Measurements from ENCODE around the gene WTIP.
"Not testable (repeated sequence)": the region's sequence is repeated elsewhere in the genome, so short reads cannot be mapped to it uniquely, and the experiment has no call there.

Gene WTIP

DNA sequence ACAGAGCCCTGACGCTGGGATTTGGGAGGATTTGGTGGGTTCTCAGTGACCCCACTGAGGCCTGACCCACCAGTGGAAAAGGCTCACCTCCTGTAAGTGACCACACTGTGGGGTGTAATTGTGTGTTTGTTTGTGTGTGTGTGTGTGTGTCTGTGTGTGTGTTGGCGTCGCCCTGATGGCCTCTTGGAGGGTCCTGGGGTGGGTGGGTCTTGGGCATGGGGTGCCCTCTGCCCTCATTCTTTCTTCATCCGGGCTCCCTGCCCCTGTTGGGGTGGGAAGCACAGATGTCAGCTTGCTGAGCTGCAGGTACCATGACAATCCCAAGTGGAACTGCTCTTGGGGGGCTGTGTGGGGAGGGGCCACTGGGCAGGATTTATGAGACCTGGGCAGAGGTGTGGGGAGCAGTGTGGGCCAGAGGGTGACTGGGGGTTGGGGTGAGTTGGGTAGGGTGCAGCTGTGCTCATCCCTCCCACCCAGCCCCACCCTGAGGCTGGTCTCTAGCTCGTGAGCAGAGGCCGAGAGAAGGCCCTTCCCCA lies 22.8 kb downstream of the WTIP start:
- DNase-seq: no peak

- DNase-seq: no peak
Observed at GRCh38 chr19:34504809-34505291, 23.3 kb downstream of the WTIP start.

DNA sequence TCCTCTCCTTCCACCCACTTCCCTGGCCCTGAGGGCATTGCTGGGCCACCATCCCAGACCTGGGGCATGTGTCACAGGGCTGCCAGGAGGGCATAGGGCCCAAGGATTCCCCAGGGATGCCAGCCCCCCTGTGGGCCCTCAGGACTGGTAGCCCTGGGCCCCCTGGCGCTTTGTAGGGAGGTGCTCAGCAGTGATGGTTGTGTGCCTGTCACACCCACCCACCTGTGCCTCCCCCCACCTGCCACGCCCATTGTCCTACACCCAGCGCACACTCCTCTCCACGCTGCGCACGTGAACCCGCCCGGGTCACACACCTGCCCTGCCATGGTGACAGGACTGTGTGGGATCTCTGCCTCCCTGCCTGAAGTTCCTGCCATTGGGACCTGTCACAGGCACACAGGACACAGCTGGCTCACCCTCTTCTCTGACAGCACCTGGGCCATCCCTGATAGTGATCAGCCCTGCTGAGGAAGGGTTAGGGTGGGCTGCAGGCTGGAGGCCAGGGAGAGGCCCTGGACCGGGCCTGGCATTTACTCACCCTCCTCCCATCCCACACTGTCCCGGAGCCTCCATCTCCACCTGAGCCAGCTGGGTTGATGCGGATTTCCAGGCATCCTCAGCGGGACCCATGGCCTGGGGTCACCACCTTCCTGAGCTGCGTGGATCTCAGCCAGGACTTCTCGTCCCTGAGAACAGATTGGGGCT lies 23.9 kb downstream of the WTIP start:
- no peak for DNase-seq

DNA sequence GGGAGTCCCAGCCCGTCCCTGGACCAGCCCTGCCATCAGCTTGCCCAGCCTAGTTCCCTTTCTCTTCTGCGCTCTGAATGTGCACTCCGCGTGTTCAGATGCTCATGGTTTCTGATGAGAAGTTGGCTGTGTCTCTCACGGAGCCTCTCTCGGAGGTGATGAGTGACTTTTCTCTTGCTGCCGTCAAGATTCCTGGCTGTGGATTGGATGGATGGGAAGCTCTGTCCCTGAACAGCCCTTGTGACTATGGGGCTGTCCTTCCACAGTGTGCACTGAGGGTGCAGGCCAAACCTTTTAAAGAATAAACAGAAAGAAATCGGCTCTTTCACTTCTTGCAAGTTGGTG lies 24.4 kb downstream of the WTIP start:
- no peak for DNase-seq

- no peak for DNase-seq
Observed at GRCh38 chr19:34507414-34508067, 26.0 kb downstream of the WTIP start.

- DNase-seq: no peak
Observed at GRCh38 chr19:34508540-34508939, 27.0 kb downstream of the WTIP start.

- DNase-seq: not testable (repeated sequence)
Observed at GRCh38 chr19:34510904-34511303, 29.3 kb downstream of the WTIP start.

DNA sequence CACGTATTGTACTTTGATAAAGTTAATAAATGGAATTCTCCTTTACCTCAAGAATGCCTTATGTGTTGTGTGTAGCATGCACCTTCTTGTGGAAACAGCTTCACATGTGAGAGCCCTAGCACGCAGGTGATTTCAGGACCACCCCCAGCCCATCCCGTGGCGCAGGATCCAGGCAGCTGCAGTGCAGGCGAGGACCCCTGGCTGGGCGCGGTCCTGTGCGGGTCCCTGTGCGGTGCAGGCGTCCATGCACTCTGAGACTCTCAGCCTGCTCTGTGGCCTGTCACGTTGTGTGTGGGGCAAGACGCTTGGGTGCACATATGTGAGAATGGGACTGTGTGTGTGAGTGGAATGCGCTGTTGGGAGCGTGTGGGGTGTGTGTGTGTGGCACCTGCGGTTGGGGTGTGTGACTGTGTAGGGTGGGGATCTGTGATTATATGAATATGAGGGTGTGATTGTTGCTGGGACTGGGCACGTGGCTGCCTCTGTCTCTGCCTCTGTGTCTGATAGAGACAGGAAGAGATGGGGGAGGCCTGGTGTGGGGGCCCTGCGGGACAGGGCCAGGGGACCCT lies 30.8 kb downstream of the WTIP start:
- no peak for DNase-seq

- no peak for DNase-seq
Observed at GRCh38 chr19:34513767-34514166, 32.2 kb downstream of the WTIP start.

- DNase-seq: no peak
Observed at GRCh38 chr19:34519602-34520001, 38.0 kb downstream of the WTIP start.

DNA sequence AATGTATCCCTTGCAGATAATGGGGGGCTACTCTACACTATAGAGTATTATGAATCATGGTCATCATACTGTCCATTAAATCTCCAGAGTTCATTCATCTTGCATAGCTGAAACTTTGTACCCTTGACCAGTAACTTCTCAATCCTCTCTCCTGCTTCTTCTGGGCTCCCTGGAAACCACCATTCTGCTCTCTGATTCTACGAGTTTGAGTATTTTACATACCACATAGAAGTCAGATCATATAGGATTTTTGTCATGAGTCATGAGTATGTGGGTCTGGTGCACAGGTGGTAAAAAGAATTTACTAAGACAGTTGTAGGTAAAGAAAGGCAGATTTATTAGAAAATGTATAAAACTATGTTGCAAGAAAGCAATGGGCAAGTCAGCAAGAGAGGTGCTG lies 41.9 kb downstream of the WTIP start:
- no peak for DNase-seq

DNA sequence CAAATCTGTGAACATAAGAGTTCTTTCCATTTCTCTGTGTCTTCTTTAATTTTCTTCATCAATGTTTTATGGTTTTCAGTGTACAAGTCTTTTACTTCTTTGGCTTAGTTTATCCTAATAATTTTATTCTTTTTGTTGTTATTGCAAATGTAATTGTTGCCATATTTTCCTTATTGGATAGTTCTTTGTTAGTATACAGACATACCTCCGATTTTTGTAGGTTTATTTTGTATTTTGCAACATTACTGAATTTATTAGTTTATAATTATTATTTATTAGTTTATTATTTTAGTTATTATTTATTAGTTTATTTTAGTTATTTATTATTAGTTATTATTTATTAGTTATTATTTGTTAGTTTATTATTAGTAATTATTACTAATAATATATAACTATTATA lies 43.4 kb downstream of the WTIP start:
- no peak for DNase-seq

- DNase-seq: no peak
Observed at GRCh38 chr19:34534206-34534605, 52.6 kb downstream of the WTIP start.

DNA sequence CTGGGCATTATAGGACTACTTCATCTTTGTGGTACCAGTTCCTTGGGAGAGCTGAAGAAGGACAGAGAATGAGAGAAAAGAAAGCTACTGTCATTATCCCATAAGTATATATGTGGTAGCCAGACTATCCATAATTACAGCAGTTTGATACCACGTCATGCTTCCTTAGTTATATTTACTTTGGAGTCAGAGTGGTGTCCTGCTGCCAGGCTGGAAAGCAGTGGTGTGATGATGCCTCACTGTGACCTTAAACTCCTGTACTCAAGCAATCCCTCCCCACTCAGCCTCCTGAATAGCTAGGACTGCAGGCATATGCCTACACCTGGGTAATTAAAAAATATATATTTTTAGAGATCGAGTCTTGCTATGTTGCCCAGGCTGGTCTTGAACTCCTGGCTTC lies 57.8 kb downstream of the WTIP start:
- DNase-seq: no peak

DNA sequence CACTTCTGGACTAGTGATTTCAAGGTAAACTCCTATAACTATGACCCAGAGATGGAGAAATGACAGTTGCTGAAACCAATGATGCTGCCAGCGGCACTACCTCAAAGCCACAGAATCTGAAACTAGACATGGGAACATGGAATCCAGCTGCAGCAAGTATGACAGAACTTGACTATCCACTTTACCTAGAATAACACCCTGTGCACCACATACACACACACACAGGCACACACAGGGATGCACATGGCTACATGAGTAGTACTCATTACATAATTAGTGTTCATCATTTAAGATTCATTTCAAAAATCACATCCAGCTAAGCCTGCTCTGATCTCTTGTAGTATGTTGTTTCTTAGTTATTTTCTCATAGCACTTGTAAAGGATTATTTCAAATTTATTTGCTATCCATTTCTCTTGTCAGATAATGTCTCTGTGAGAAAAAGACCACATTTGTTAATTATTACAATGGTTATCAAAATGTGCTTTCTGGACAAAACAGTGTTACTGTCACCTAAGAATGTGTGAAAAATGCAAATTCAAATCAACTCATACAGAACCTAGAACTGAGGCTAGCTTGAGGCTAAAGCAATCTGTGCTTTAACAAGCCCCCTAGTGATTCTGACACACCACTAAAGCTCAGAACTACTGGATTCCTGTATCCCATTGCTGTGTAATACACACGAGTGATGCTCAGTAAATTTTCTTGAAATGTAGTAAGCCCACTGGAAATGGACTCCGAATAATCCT lies 59.4 kb downstream of the WTIP start:
- no peak for DNase-seq

DNA sequence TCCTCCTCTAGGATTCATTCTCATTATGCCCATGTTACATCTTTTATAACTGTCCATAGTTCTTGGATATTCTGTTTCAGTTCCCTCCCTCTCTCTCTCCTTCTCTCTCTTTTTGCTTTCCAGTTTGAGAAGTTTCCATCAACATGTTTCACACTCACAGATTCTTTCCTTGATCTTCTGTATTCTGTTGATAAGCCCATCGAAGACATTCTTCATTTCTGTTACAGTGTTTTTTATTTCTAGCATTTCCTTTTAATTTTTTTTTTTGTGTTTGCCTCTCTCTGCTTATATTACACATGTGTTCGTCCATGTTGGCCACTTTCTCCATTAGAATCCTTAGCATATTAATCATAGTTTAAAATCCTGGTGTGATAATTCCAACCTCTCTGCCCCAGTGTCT lies 68.3 kb downstream of the WTIP start:
- DNase-seq: no peak

GRCh38 chr19:34555447-34555846 lies 73.9 kb downstream of the WTIP start:
- peak; percentile 16 for DNase-seq

DNA sequence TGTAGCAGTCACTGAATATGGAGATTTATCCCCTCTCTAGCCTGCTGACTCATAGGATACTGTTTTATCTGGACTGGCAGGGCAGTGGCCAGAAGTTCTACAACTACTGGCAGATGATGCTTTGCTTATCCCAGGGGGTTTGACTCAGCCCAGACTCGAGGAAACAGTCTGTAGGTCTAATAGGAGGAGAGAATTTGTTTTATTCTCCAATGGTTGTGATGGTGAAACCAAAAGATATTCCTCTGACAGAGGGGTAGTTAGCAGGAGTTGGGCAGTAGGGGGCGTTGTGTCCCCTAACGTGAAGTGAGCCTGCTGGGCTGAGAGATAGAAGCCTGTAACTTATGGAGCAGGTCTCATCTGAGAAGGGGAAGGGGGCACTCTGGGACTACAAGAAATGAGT lies 74.9 kb downstream of the WTIP start:
- DNase-seq: peak; percentile 62

GRCh38 chr19:34559045-34559444 lies 77.5 kb downstream of the WTIP start:
- no peak for DNase-seq

DNA sequence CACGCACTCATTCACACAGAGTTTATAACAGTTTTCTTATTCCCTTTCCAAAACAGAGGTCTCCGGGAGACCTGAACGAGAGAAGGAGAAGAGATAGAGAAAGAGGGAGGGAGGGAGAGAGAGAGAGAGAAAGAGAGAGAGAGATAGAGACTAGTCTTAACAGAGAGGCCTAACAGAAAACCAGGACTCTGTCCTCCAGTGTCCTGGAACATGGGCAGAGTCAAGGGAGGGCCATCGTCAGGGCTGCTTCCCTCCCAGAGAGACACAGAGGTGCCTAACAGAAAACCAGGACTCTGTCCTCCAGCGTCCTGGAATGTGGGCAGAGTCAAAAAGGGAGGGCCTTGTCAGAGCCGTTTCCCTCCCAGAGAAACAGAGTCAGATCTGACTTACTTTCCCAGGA lies 78.7 kb downstream of the WTIP start:
- DNase-seq: no peak
